Measurements from ENCODE around the gene GSTM4.

The GSTM4 gene

DNA sequence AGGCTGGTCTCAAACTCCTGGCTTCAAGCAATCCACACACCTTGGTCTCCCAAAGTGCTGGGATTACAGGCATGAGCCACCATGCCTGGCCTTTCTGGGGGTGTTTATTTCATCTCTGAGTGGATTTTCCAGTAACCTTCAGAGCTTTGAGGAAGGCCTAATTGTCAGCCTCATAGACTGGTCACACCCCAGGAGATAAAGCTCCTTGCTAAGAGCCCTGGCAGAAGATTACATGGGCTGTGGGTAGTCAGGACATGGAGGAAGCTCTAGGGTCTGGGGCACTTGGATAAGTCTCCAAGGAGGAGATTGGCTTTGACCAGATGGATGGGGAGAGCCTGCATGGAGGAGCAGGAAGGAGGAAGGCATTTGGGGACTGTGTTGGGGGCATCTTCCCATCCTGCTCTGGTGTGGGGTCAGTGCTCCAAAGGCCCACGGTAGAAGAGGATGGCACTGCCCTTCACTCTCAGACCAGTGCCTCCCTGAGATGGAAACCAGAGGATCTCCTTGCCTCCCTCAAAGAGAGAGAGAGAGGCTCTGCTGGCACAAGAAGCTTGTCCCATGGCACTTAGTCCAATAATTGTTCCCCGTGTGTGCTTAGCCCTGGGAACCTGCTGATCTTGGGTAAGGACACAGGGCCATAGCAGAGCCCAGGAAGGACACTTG, 14.7 kb upstream of the GSTM4 start:
- no peak overlapping the region for H4K8ac ChIP-seq (ENCODE audit: low read depth, low read length)
- no peak overlapping the region for H2BK15ac ChIP-seq (replicated peaks; ENCODE audit: low read depth)
- H3K27me3 ChIP-seq (ENCODE audit: insufficient read depth, low read length, poor library complexity): no peaks in the 10 kb centered on the region
- H3K4ac ChIP-seq (ENCODE audit: low read depth, low read length): no peak overlapping the region
- no peaks in the 10 kb centered on the region for H3K79me1 ChIP-seq (ENCODE audit: low read length)
- no peak for DNase-seq
- no peak overlapping the region for H3K18ac ChIP-seq (ENCODE audit: low read length)
- H4K5ac ChIP-seq (ENCODE audit: low read length): no peak overlapping the region
- H3K9ac ChIP-seq (ENCODE audit: low read length): no peak overlapping the region
- no peak overlapping the region for H3K4me2 ChIP-seq (ENCODE audit: low read length)
- no CpG with 5 or more reads among the region's 2 CpGs for WGBS (ENCODE audit: extremely low coverage, insufficient coverage, low lambda C conversion rate)
- no peak overlapping the region for H3K4me3 ChIP-seq (ENCODE audit: low read length)
- H2AK5ac ChIP-seq (ENCODE audit: low read length): no peak overlapping the region
- H3K4me1 ChIP-seq (ENCODE audit: control insufficient read depth, low read depth, low read length): peaks cover 5% of the 10 kb centered on the region
- H3K36me3 ChIP-seq (ENCODE audit: control insufficient read depth, insufficient read depth, low read length): no peaks in the 10 kb centered on the region
- no peaks in the 10 kb centered on the region for H3K79me2 ChIP-seq (ENCODE audit: control insufficient read depth, insufficient read depth, low read length)
- H2BK5ac ChIP-seq (ENCODE audit: low read length): no peak overlapping the region
- no peak overlapping the region for H3K27ac ChIP-seq (ENCODE audit: low read depth, low read length)
- no peak overlapping the region for H2BK120ac ChIP-seq (ENCODE audit: low read depth, low read length)
- no peak overlapping the region for H3K56ac ChIP-seq (ENCODE audit: low read length)
- H3K23ac ChIP-seq (ENCODE audit: low read length): no peak overlapping the region

DNA sequence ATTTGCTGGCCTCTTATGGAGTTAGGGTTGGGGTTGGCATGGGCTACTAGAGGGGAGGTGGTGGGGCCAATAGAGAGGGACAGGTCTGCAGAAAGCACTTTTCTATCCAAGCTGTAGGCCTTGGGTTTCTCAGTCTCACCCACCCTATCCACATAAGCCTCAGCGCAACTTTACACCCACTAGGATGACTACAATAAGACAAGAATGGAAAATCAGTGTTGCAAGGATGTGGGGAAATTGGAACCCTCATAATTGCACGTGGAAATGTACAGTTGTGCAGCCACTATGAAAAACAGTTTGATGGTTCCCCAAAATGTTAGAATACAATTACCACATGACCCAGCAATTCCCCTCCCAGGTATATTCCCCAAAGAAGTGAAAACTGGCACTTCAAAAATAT, 14.0 kb upstream of the GSTM4 start:
- Histone ChIP-seq H2BK5ac (ENCODE audit: low read length) (no peak overlapping the region), H3K4ac (ENCODE audit: low read depth, low read length) (no peak overlapping the region), H3K4me2 (ENCODE audit: low read length) (no peak overlapping the region), H3K9ac (ENCODE audit: low read length) (no peak overlapping the region), H3K27ac (ENCODE audit: low read depth, low read length) (no peak overlapping the region), H3K4me3 (ENCODE audit: low read length) (no peak overlapping the region), H2BK120ac (ENCODE audit: low read depth, low read length) (no peak overlapping the region), H3K36me3 (ENCODE audit: control insufficient read depth, insufficient read depth, low read length) (no peaks in the 10 kb centered on the region), H3K27me3 (ENCODE audit: insufficient read depth, low read length, poor library complexity) (no peaks in the 10 kb centered on the region), H2AK5ac (ENCODE audit: low read length) (no peak overlapping the region), H4K8ac (ENCODE audit: low read depth, low read length) (no peak overlapping the region), H3K23ac (ENCODE audit: low read length) (no peak overlapping the region), H3K18ac (ENCODE audit: low read length) (no peak overlapping the region), H3K79me2 (ENCODE audit: control insufficient read depth, insufficient read depth, low read length) (no peaks in the 10 kb centered on the region), H3K4me1 (ENCODE audit: control insufficient read depth, low read depth, low read length) (no peaks in the 10 kb centered on the region), H4K5ac (ENCODE audit: low read length) (no peak overlapping the region), H2BK15ac (replicated peaks; ENCODE audit: low read depth) (no peak overlapping the region), H3K56ac (ENCODE audit: low read length) (no peak overlapping the region), H3K79me1 (ENCODE audit: low read length) (no peaks in the 10 kb centered on the region)
- no CpG with 5 or more reads among the region's 2 CpGs for WGBS (ENCODE audit: extremely low coverage, insufficient coverage, low lambda C conversion rate)
- DNase-seq: no peak

DNA sequence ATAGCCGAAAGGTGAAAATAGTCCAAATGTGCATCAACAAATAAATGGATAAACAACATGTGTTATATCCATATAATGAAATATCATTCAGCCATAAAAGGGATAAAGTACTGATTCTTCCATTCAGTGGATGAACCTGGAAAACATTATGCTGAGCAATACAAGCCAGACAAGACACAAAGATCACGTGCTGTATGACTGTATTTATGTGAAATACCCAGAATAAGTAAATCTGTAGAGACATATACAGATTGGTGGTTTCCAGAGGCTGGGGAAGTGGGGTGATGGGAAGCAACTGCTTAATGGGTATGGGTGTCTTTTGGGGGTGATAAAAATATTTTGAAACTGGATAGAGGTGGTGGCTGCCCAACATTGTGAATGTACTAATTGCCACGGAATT, 13.3 kb upstream of the GSTM4 start:
- H3K4me3 ChIP-seq (ENCODE audit: low read length): no peak overlapping the region
- no peaks in the 10 kb centered on the region for H3K4me1 ChIP-seq (ENCODE audit: control insufficient read depth, low read depth, low read length)
- no CpG with 5 or more reads among the region's 3 CpGs for WGBS (ENCODE audit: extremely low coverage, insufficient coverage, low lambda C conversion rate)

DNA sequence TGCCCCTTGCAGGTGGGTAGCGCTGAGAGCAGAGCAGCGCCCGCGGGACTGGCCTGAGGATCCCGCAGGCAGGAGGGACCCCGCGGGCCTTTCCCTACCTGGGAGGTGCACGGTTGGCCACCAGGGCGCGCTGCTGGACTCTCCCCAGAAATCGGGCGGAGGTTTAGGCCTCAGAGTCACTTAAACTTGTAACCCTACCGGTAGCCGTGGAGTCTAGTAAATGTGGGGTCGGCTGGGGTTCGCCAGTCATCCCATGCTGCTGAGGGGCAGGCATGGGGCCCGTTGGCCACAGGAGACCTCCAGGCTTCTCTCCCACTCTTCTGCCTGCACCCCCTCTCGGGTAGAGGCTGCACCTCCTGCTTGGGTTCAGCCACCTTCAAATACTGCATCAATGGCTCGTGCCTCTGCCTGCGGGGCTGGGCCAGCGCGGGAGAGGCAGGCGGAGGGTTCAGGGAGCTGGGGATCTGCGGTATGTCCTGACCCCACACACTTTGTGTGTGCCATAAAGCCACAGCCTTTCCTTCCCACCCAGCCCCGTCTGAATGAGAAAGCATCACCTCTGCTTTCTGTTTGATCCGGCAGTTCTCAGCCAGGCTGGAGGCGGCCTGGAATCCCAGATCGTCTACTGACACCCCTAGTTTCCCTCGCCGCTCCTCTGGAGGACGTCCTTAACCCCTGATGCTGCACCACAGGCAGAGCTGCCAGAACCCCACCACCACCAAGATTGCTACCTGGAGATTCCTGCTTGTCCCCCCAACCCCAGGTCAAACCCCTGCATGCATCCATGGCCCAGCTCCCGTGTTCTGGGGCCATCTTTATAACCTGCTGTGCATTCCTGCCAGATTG, 12.3 kb upstream of the GSTM4 start:
- Histone ChIP-seq H3K36me3 (ENCODE audit: control insufficient read depth, insufficient read depth, low read length) (no peaks in the 10 kb centered on the region), H2AK5ac (ENCODE audit: low read length) (no peak overlapping the region), H3K4me2 (ENCODE audit: low read length) (no peak overlapping the region), H3K4ac (ENCODE audit: low read depth, low read length) (no peak overlapping the region), H3K79me1 (ENCODE audit: low read length) (no peaks in the 10 kb centered on the region), H4K8ac (ENCODE audit: low read depth, low read length) (no peak overlapping the region), H3K18ac (ENCODE audit: low read length) (no peak overlapping the region), H2BK120ac (ENCODE audit: low read depth, low read length) (no peak overlapping the region), H3K27me3 (ENCODE audit: insufficient read depth, low read length, poor library complexity) (no peaks in the 10 kb centered on the region), H3K4me1 (ENCODE audit: control insufficient read depth, low read depth, low read length) (no peaks in the 10 kb centered on the region), H3K27ac (ENCODE audit: low read depth, low read length) (no peak overlapping the region), H3K9ac (ENCODE audit: low read length) (no peak overlapping the region), H3K23ac (ENCODE audit: low read length) (no peak overlapping the region), H2BK15ac (replicated peaks; ENCODE audit: low read depth) (no peak overlapping the region), H3K79me2 (ENCODE audit: control insufficient read depth, insufficient read depth, low read length) (no peaks in the 10 kb centered on the region), H3K4me3 (ENCODE audit: low read length) (no peak overlapping the region), H4K5ac (ENCODE audit: low read length) (no peak overlapping the region), H3K56ac (ENCODE audit: low read length) (peak overlapping the region; percentile 44), H2BK5ac (ENCODE audit: low read length) (no peak overlapping the region)
- DNase-seq: peak; percentile 85
- no CpG with 5 or more reads among the region's 32 CpGs for WGBS (ENCODE audit: extremely low coverage, insufficient coverage, low lambda C conversion rate)

More for the DNA sequence above, 13.3 kb upstream of the GSTM4 start:
- Histone ChIP-seq H3K79me2 (ENCODE audit: control insufficient read depth, insufficient read depth, low read length) (no peaks in the 10 kb centered on the region), H3K27me3 (ENCODE audit: insufficient read depth, low read length, poor library complexity) (no peaks in the 10 kb centered on the region), H3K18ac (ENCODE audit: low read length) (no peak overlapping the region), H3K9ac (ENCODE audit: low read length) (no peak overlapping the region), H3K56ac (ENCODE audit: low read length) (no peak overlapping the region), H2BK5ac (ENCODE audit: low read length) (no peak overlapping the region), H3K4ac (ENCODE audit: low read depth, low read length) (no peak overlapping the region), H2BK120ac (ENCODE audit: low read depth, low read length) (no peak overlapping the region), H2BK15ac (replicated peaks; ENCODE audit: low read depth) (no peak overlapping the region), H3K36me3 (ENCODE audit: control insufficient read depth, insufficient read depth, low read length) (no peaks in the 10 kb centered on the region), H3K4me2 (ENCODE audit: low read length) (no peak overlapping the region), H4K8ac (ENCODE audit: low read depth, low read length) (no peak overlapping the region), H3K79me1 (ENCODE audit: low read length) (no peaks in the 10 kb centered on the region), H4K5ac (ENCODE audit: low read length) (no peak overlapping the region), H2AK5ac (ENCODE audit: low read length) (no peak overlapping the region), H3K27ac (ENCODE audit: low read depth, low read length) (no peak overlapping the region), H3K23ac (ENCODE audit: low read length) (no peak overlapping the region)
- no peak for DNase-seq

DNA sequence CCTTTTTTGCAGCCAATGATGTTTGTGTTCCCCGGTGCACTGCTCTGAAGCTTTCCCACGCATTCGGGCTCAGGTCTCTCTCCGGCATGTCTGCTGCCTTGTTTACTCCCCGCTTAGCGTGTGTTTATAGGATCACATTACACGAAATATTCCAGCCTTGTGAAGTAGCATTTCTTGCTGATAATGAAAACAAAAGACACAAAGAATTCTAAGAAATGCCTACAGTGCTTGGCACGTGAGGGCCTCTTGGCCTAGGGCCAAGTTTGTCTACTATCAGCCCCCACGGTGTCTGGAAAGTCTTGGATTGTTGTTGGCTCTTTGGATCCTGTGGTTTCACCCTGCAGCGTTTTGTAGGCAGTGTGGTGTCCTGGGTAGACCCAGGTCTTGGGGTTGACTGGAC, 11.2 kb upstream of the GSTM4 start:
- no CpG with 5 or more reads among the region's 10 CpGs for WGBS (ENCODE audit: extremely low coverage, insufficient coverage, low lambda C conversion rate)

More for the DNA sequence above, 11.2 kb upstream of the GSTM4 start:
- Histone ChIP-seq H3K4me1 (ENCODE audit: control insufficient read depth, low read depth, low read length) (no peaks in the 10 kb centered on the region), H3K4me3 (ENCODE audit: low read length) (no peak overlapping the region), H4K5ac (ENCODE audit: low read length) (no peak overlapping the region), H4K8ac (ENCODE audit: low read depth, low read length) (no peak overlapping the region), H2AK5ac (ENCODE audit: low read length) (no peak overlapping the region), H3K79me1 (ENCODE audit: low read length) (no peaks in the 10 kb centered on the region), H2BK5ac (ENCODE audit: low read length) (no peak overlapping the region), H3K9ac (ENCODE audit: low read length) (no peak overlapping the region), H3K27ac (ENCODE audit: low read depth, low read length) (no peak overlapping the region), H3K56ac (ENCODE audit: low read length) (no peak overlapping the region), H2BK120ac (ENCODE audit: low read depth, low read length) (no peak overlapping the region), H3K27me3 (ENCODE audit: insufficient read depth, low read length, poor library complexity) (no peaks in the 10 kb centered on the region), H3K36me3 (ENCODE audit: control insufficient read depth, insufficient read depth, low read length) (no peaks in the 10 kb centered on the region), H3K23ac (ENCODE audit: low read length) (no peak overlapping the region), H2BK15ac (replicated peaks; ENCODE audit: low read depth) (no peak overlapping the region), H3K18ac (ENCODE audit: low read length) (no peak overlapping the region), H3K4me2 (ENCODE audit: low read length) (no peak overlapping the region), H3K79me2 (ENCODE audit: control insufficient read depth, insufficient read depth, low read length) (no peaks in the 10 kb centered on the region), H3K4ac (ENCODE audit: low read depth, low read length) (no peak overlapping the region)
- no peak for DNase-seq

All from mesendoderm (in vitro differentiated cells).